ENCODE results near the gene PNMA8B.

GRCh38 chr19:46470376-46470775, 25.3 kb downstream of the PNMA8B start:
- TF ChIP-seq ZNF660 (tag by site-specific recombination; IDR thresholded peaks at IDR 0.05) = no peak
- no peak for TF ChIP-seq ZNF121 (tag by site-specific recombination; IDR thresholded peaks at IDR 0.05)
- TF ChIP-seq YY1 (tag by site-specific recombination; IDR thresholded peaks at IDR 0.05) = no peak
- no peak for TF ChIP-seq CTCF (tag by site-specific recombination; IDR thresholded peaks at IDR 0.05)
- TF ChIP-seq REST (tag by site-specific recombination; IDR thresholded peaks at IDR 0.05) = no peak
- no peak for TF ChIP-seq ZSCAN30 (tag by site-specific recombination; IDR thresholded peaks at IDR 0.05)
- no peak for TF ChIP-seq ZNF548 (tag by site-specific recombination; IDR thresholded peaks at IDR 0.05)
- TF ChIP-seq ZNF580 (tag by site-specific recombination; IDR thresholded peaks at IDR 0.05) = no peak
- no peak for TF ChIP-seq ZSCAN5A (tag by site-specific recombination; IDR thresholded peaks at IDR 0.05)
- no peak for TF ChIP-seq ZNF629 (tag by site-specific recombination; IDR thresholded peaks at IDR 0.05)

All from HEK293 (cell line).